Peyer's patch (tissue), 4 donors: Measurements from ENCODE around the gene L3MBTL4.

Experiments used
- CTCF ChIP-seq, 6 experiments: fragments of 450-650 bp in 4 of 6; fragments of 200-600 bp in 2 of 6; sonication (generic) in 1 of 6; IDR thresholded peaks; one replicate each; pipeline ENCODE4 v1.5.1; 2017 to 2019; ENCODE audit warnings: antibody characterized with exemption in 6 of 6, mild to moderate bottlenecking in 3 of 6, moderate library complexity in 1 of 6
- POLR2A ChIP-seq, 2 donors: fragments of 450-650 bp; IDR thresholded peaks; one replicate each; pipeline ENCODE4 v1.5.1; 2017; ENCODE audit warnings: antibody characterized with exemption in 2 of 2, mild to moderate bottlenecking in 2 of 2, moderate library complexity in 2 of 2

DNA sequence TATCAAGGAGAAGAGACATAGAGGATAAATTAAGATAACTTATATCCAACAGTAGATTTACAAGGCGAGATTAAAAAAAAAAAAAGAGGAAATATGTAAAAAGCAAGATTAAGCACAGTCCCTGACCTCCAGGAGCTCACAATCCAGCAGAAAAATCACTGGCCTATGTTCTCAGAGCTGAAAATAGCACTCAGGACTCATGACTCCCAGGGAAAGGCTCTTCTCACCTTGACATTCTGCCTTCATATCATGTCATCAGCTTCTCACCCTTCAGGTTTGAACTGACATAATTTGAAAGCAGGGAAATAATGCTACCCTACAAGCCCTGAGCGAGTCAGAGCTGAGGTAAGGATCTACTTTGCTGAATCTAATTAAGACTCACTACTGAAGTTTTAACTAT is 82.8 kb downstream of the L3MBTL4 start:
- no peak for TF ChIP-seq CTCF (IDR thresholded peaks at IDR 0.05)
- no peak for TF ChIP-seq POLR2A (IDR thresholded peaks at IDR 0.05)
